ENCODE data around the gene FAM163B.

- TF ChIP-seq CTCF (IDR thresholded peaks at IDR 0.05): no peak
- TF ChIP-seq HMGXB4 (CRISPR knock-in tag; IDR thresholded peaks at IDR 0.05): no peak
Observed at GRCh38 chr9:133584167-133584558, 25.0 kb downstream of the FAM163B start.

Measured in WTC11 (cell line).